Mucosa of stomach (tissue), 1 donor: Measurements from ENCODE around the gene AGTR1.
"Not testable (repeated sequence)": the region's sequence is repeated elsewhere in the genome, so short reads cannot be mapped to it uniquely, and the experiment has no call there.

Source experiments
- H3K27me3 ChIP-seq: one replicate; pipeline ENCODE4 v1.7.0; 2013; ENCODE audit warnings: mild to moderate bottlenecking, low read length; ENCODE audit not compliant: control insufficient read depth, insufficient read depth
- H3K36me3 ChIP-seq: one replicate; pipeline ENCODE4 v1.7.0; 2013; ENCODE audit warnings: low read length; ENCODE audit not compliant: control insufficient read depth, insufficient read depth
- H3K4me1 ChIP-seq: one replicate; pipeline ENCODE4 v1.7.0; 2013; ENCODE audit warnings: mild to moderate bottlenecking, low read length; ENCODE audit not compliant: control insufficient read depth, insufficient read depth
- H3K4me3 ChIP-seq: one replicate; pipeline ENCODE4 v1.7.0; 2013; ENCODE audit warnings: low read length
- H3K9ac ChIP-seq: one replicate; pipeline ENCODE4 v1.7.0; 2013; ENCODE audit warnings: mild to moderate bottlenecking, low read length, moderate library complexity
- H3K9me3 ChIP-seq: one replicate; pipeline ENCODE4 v1.7.0; 2013; ENCODE audit warnings: mild to moderate bottlenecking, low read length, moderate library complexity; ENCODE audit not compliant: control insufficient read depth
- donor health status: Pancreatic carcinoma.

Gene AGTR1

DNA sequence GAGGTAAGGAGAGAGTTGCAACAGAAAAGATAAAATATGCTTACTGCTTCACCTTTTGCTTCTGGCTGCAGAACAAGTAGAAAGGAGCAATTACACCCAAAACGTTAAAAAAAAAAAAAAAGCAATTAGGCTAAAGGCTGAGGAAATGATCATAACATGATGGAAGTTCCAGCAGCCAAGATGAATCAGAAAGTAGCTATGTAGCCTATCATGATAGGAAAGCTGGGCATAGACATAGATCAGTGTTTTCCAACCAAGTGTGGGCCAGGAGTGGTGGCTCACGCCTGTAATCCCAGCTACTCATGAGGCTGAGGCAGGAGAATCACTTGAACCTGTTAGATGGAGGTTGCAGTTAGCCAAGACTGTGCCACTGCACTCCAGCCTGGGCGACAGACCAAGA is 52.6 kb downstream of the AGTR1 start:
- H3K9ac ChIP-seq = no peak overlapping the region
- H3K4me3 ChIP-seq = no peak overlapping the region
- no peaks in the 10 kb centered on the region for H3K27me3 ChIP-seq
- H3K36me3 ChIP-seq = no peaks in the 10 kb centered on the region
- H3K9me3 ChIP-seq = no peaks in the 10 kb centered on the region
- no peaks in the 10 kb centered on the region for H3K4me1 ChIP-seq

DNA sequence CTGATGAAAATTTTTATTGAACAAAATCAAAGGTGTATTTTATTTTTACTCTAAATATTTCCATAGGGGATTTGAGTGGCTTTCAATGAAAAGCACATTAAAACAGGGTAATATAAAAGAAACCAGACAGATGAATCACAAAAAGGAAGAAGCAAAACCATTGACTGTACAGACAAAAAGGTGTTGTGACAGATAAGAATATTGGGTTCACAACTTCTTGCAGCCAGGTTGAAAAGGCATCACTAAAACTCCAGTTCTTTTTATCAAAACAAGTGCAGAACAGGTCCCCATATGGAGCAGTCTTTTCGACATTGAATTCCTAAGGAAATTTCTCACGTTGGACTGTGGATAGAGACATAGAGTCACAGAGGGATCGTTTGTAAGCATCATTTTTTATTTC is 53.8 kb downstream of the AGTR1 start:
- no peaks in the 10 kb centered on the region for H3K4me1 ChIP-seq
- no peaks in the 10 kb centered on the region for H3K27me3 ChIP-seq
- no peak overlapping the region for H3K9ac ChIP-seq
- no peaks in the 10 kb centered on the region for H3K9me3 ChIP-seq
- H3K36me3 ChIP-seq = no peaks in the 10 kb centered on the region
- H3K4me3 ChIP-seq = no peak overlapping the region

DNA sequence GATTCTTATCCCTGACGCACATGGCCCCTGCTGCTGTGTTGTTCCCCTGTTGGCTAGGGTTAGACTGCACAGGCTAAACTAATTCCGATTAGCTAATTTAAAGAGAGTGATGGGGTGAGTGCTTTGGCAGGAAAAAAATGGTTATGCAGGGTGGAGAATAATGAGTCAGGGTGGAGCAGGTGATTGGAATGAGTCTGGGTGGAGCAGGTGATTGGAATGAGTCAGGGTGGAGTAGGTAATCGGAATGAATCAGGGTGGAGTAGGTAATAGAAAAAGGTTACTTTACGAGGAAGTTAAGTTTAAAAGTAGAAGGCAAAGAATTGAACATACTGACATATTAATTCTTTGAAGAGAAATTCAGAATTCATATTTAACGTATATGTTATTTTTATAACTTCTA is 55.7 kb downstream of the AGTR1 start:
- not testable (repeated sequence) for H3K4me1 ChIP-seq, H3K9ac ChIP-seq, H3K9me3 ChIP-seq

DNA sequence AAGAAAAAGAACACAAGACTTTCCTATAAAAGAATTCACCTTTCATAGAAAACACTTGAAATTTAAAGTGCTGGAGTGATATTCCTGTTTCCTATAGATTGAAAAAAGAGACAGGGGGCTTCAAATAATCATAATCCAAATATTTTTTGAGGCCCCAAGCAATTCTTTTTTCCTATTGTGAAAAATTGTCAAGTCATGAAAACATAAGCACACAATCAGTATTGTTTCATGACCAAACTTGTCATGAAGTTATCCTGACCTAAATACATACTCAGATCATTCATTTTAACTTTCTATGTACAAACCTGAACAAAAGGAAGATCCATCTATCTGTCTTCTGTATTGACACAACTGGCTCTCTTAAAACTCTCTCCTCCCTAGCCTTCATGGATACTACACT is 57.9 kb downstream of the AGTR1 start:
- H3K27me3 ChIP-seq = no peaks in the 10 kb centered on the region
- H3K9me3 ChIP-seq = no peaks in the 10 kb centered on the region
- no peaks in the 10 kb centered on the region for H3K36me3 ChIP-seq
- H3K9ac ChIP-seq = no peak overlapping the region
- H3K4me3 ChIP-seq = no peak overlapping the region
- H3K4me1 ChIP-seq = no peaks in the 10 kb centered on the region

More for the DNA sequence above, 55.7 kb downstream of the AGTR1 start:
- H3K36me3 ChIP-seq, H3K4me3 ChIP-seq, H3K27me3 ChIP-seq: not testable (repeated sequence)

DNA sequence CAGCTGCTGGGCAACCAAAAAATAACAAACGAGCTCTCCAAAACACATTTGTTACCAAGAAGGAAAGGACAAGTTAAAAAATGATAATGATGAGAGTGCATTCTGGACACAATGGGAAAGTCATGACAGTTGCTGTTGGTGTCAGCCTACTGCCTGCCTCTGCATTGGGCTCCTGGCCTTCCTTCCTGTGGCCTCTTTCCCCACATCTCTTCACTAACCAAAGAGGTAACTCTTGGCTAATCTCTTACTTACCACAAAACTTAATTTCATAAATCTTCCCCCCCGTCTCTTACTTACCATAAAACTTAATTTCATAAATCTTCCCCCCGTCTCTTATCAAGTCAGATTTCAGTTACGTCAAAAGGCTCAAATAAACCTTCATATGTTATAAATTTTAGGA is 58.6 kb downstream of the AGTR1 start:
- Histone ChIP-seq H3K9ac (no peak overlapping the region), H3K4me1 (no peaks in the 10 kb centered on the region), H3K27me3 (no peaks in the 10 kb centered on the region), H3K9me3 (no peaks in the 10 kb centered on the region), H3K36me3 (no peaks in the 10 kb centered on the region), H3K4me3 (no peak overlapping the region)

DNA sequence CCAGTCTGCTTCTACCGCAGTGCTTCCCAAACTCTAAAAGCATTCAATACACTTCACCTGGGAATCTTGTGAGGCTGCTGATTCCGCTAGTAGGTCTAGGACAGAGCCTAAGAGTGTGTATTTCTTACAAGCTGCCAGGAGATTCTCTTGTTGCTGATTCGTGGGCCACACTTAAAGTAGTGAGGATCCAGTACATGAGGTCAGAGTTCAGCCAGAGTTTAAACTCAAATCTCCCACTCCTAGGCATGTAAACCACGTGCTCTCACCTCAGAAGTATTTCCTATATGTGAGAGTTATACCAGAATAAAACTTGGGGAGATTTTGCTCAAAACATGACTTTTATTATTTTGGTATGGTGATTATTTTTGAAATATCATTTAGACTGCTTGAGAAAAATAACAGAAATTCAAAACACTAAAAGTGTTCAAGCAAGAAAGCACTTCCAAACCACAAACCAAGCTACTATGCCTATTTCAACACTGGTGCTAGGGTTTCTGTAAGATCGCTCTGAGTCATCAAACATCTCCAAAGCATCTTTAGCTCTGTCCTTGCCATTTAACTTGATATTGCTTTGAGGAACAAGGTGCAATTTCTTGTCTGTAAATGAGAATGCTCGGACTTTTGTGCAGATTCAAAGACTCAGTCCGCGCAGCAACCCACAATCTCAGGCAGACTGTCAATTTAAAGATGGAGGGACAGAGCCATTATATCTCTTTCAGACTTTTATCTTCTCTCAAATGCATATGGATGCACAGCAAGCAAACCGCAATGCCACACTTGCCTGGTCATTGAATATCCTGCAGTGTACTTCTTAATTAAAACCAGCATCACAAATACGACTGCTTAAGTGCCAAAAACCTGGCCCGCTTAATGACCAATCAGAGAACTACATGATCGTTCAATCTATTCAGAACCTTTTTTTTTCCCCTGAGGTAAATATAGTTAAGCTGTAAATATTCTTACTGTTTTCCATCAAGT is 59.8 kb downstream of the AGTR1 start:
- H3K27me3 ChIP-seq = no peaks in the 10 kb centered on the region
- H3K9me3 ChIP-seq = no peaks in the 10 kb centered on the region
- no peaks in the 10 kb centered on the region for H3K36me3 ChIP-seq
- no peak overlapping the region for H3K9ac ChIP-seq
- no peaks in the 10 kb centered on the region for H3K4me1 ChIP-seq
- no peak overlapping the region for H3K4me3 ChIP-seq

DNA sequence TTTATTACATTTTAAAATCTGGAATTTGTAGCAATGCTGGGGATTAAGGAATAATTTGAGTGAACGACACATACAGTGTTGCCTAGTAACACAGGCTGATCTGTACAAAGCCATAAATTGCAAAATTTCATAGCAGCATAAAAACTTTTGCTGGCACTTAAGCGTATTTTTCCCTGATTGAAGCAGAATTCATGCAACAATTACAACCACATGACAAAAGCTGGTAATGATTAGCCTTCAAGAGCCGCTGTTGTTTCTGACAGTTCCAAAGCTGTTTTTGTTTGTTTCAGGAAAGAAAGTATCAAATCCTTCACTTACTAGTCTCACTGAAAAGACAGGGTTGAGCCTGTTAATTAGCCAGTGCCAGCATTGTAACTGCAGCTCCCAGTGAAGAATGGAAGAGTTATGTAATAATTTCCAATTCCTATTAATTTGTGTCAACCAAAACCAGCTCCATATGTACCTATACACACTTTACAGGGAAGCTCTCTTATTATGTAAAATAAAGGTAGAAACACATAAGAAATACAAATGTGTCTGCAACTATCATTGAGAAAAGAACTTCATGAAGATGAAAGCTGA is 60.7 kb downstream of the AGTR1 start:
- Histone ChIP-seq H3K4me3 (no peak overlapping the region), H3K9ac (no peak overlapping the region), H3K27me3 (no peaks in the 10 kb centered on the region)

DNA sequence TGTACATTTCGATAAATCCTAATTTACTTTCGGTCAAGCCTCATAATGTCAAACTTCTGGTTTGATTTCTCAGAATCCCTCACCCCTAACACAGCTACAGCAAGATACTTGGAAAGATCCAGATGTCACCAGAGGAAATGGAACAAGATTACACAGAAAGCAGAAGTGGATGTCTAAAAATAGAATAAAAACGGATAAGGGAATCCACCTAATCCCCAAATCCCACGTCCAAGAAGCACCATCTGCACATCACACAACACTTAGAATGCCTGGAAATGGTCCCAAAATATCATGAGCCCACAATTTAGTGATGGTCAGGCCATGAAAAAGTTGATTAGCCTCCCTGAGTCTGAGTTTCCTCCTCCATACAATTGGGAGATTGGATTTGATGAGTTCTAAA is 61.7 kb downstream of the AGTR1 start:
- Histone ChIP-seq H3K4me3 (no peak overlapping the region), H3K27me3 (no peaks in the 10 kb centered on the region), H3K9ac (no peak overlapping the region), H3K4me1 (no peaks in the 10 kb centered on the region), H3K36me3 (no peaks in the 10 kb centered on the region), H3K9me3 (no peaks in the 10 kb centered on the region)

More for the DNA sequence above, 60.7 kb downstream of the AGTR1 start:
- Histone ChIP-seq H3K9me3 (no peaks in the 10 kb centered on the region), H3K4me1 (no peaks in the 10 kb centered on the region), H3K36me3 (no peaks in the 10 kb centered on the region)

DNA sequence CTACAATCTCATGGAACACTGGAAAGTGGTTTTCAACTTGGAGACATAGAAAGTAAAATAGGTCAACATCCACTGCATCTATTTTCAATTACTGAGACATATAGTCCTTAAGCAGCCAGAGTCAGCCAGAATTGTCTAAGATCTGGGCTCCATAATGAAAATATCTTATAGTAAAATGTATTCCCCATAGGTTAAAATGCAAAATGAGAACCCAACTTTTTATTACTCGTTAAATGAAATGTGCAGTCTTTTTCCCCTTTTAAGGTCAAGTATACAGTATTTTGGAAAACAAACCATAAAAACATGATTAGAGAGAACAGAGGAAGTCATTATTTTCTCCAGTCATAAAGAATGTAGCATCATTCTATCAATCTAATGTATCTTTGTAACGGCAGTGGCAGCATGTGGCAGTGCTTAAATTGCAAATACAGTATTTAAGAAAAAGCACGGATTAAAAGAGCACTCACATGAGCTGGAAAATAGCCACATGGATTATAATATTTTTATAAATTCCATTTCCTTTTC is 65.5 kb downstream of the AGTR1 start:
- Histone ChIP-seq H3K9ac (no peak overlapping the region), H3K4me1 (no peaks in the 10 kb centered on the region), H3K9me3 (no peaks in the 10 kb centered on the region), H3K27me3 (no peaks in the 10 kb centered on the region), H3K4me3 (no peak overlapping the region), H3K36me3 (no peaks in the 10 kb centered on the region)

DNA sequence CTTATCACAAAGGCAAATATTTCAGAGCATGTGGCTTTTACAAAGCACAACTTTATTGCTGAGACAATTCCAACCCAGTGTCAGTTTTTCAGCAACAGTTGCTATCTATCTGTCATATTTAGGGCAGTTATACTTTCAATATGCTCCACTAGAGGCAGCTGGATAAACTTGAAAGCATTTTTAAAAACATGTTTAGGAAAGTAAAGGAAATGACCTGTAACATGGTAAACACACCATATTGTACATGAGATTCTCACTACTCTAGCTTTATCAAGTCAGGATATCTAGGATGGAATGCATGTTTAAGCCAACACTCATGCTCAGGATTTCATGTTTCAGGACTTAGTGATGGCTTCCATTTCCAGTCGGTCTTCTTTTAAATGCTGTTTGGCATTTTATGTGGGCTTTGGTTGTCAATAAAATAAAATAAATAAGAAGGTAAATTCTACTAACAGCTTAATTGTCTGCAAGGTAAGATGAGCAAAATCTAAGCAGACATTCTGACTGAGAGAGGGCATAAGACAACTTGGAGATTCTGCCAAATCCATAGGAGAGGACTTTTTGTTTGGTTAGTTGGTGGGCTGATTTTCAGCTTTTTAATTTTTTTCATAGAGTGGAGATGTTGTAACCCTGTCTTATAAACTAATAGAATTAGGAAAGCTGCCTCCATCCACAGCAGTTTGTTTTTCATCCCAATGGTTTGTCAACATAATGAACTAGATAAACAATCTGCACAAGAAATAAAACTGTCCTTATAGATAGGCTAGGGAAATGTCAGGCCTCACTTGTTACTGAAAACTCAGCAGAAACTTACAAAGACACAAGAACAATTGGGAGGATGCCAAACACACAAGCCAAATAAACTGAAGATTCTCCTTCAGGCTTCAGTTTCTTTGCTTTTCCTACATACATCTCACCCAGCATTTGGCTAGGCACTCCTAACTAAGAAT is 66.6 kb downstream of the AGTR1 start:
- no peaks in the 10 kb centered on the region for H3K4me1 ChIP-seq
- H3K36me3 ChIP-seq = no peaks in the 10 kb centered on the region
- H3K4me3 ChIP-seq = no peak overlapping the region
- H3K9me3 ChIP-seq = no peaks in the 10 kb centered on the region
- no peaks in the 10 kb centered on the region for H3K27me3 ChIP-seq
- no peak overlapping the region for H3K9ac ChIP-seq

DNA sequence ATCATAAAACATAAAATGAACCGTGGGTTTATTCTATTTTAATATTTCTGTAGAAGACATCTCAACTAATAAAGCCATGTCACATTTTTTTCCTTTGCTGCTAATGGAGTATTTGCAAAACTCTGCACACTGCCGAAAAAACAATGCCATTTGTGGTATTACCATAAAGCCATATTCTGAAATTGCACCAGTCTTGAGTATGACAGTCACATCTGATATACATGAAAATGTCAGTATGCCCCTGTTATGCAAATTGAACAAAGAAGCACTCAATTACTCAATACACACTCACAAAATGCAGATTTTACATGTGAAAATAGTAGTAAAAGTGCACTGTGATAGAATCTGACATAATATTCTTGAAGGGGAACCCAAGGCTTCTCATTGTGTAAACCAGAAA is 74.7 kb downstream of the AGTR1 start:
- no peaks in the 10 kb centered on the region for H3K4me1 ChIP-seq
- H3K9me3 ChIP-seq = no peaks in the 10 kb centered on the region
- no peaks in the 10 kb centered on the region for H3K27me3 ChIP-seq
- no peaks in the 10 kb centered on the region for H3K36me3 ChIP-seq
- H3K4me3 ChIP-seq = no peak overlapping the region
- H3K9ac ChIP-seq = no peak overlapping the region
